ENCODE measurements around the gene MICAL2. TPM values are rescaled to one million over a fixed set of nuclear protein-coding genes. Genes with fewer than 3 reads are reported as not detected.

Gene MICAL2
- polyA plus RNA-seq, 1 donor = 18.7 TPM

- DNase-seq (ENCODE audit: low read depth) = no peak
Observed at GRCh38 chr11:12188548-12189317, 78.3 kb downstream of the MICAL2 start.

GRCh38 chr11:12189543-12190235 is 79.3 kb downstream of the MICAL2 start:
- DNase-seq (ENCODE audit: low read depth) = no peak

GRCh38 chr11:12190511-12190910 is 80.1 kb downstream of the MICAL2 start:
- DNase-seq (ENCODE audit: low read depth) = no peak

- DNase-seq (ENCODE audit: low read depth) = no peak
Observed at GRCh38 chr11:12192794-12193514, 82.6 kb downstream of the MICAL2 start.

- DNase-seq (ENCODE audit: low read depth) = no peak
Observed at GRCh38 chr11:12193515-12194336, 83.3 kb downstream of the MICAL2 start.

- DNase-seq (ENCODE audit: low read depth) = no peak
Observed at GRCh38 chr11:12195768-12196167, 85.4 kb downstream of the MICAL2 start.

GRCh38 chr11:12196308-12196707 is 85.9 kb downstream of the MICAL2 start:
- DNase-seq (ENCODE audit: low read depth) = no peak

- DNase-seq (ENCODE audit: low read depth) = no peak
Observed at GRCh38 chr11:12196872-12197271, 86.5 kb downstream of the MICAL2 start.

- no peak for DNase-seq (ENCODE audit: low read depth)
Observed at GRCh38 chr11:12198251-12199222, 88.1 kb downstream of the MICAL2 start.

- no peak for DNase-seq (ENCODE audit: low read depth)
Observed at GRCh38 chr11:12199231-12199948, 89.0 kb downstream of the MICAL2 start.

- DNase-seq (ENCODE audit: low read depth) = no peak
Observed at GRCh38 chr11:12200279-12200990, 90.0 kb downstream of the MICAL2 start.

GRCh38 chr11:12200991-12201985 is 90.9 kb downstream of the MICAL2 start:
- no peak for DNase-seq (ENCODE audit: low read depth)

- no peak for DNase-seq (ENCODE audit: low read depth)
Observed at GRCh38 chr11:12202661-12203310, 92.4 kb downstream of the MICAL2 start.

- DNase-seq (ENCODE audit: low read depth) = no peak
Observed at GRCh38 chr11:12204506-12204905, 94.1 kb downstream of the MICAL2 start.

- DNase-seq (ENCODE audit: low read depth) = no peak
Observed at GRCh38 chr11:12205330-12205729, 94.9 kb downstream of the MICAL2 start.

- no peak for DNase-seq (ENCODE audit: low read depth)
Observed at GRCh38 chr11:12206529-12206928, 96.1 kb downstream of the MICAL2 start.

GRCh38 chr11:12207384-12208150 is 97.2 kb downstream of the MICAL2 start:
- no peak for DNase-seq (ENCODE audit: low read depth)
